GM19452 (cell line): Measurements from ENCODE around the gene XRN2.
"Not testable (repeated sequence)": the region's sequence is repeated elsewhere in the genome, so short reads cannot be mapped to it uniquely, and the experiment has no call there.

Source experiments
- ATAC-seq: cut with Tn5 transposase; IDR thresholded peaks from one replicate; pipeline ENCODE4 v1.9.1; 2021; ENCODE audit not compliant: unreplicated experiment

The XRN2 gene

GRCh38 chr20:21342656-21343345, 39.7 kb downstream of the XRN2 start:
- ATAC-seq = no peak

DNA sequence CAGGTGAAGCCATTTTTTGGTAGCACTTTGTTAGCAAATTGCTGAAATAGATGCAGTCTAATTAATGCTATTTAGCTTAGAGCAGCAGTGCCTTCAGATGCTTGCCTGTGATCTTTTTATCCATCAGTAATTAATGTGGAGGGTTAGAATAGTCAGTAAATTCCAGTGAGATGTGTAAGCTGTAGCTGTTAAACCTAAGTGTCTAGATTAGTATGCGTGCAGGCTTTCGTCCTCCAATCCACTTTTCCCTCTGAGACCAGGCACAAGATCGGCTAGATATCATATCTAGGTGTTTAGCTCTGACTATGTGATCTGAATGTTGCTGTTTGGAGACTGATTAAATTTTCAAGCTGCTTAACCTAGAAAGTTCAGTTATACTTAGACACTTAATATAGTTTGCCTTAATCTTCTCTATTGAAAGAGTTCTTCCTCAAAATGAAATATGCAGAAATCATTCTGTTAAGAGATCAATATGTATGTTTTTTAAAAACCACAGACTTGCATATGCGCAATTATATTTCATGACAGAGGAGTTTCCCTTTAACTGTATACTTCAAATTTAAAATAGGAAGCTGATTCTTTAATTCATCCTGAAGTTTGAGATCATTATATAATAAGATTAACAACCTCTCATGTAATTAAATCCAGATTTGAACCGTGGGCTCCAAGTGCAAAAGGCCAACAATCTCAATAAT, 41.2 kb downstream of the XRN2 start:
- no peak for ATAC-seq

- no peak for ATAC-seq
Measured at GRCh38 chr20:21344961-21345360, 41.8 kb downstream of the XRN2 start.

DNA sequence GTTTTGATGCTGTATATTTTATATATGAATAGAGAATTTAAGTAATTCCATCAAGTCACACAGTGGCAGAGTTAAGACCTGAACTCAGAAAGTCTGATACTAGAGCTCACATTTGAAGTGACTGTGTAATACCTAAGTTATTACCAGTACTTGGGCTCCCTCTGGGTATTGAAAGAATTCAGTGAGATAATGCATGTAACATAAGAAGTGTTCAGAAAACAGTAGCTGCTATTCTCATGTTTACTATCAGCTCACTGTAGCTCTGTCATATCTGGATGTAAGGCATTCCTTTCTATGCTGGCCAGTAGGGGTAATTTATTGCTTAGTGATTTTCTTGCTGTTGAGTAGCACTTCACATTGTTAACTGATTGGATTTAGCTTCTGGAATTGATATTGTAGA, 49.6 kb downstream of the XRN2 start:
- no peak for ATAC-seq

DNA sequence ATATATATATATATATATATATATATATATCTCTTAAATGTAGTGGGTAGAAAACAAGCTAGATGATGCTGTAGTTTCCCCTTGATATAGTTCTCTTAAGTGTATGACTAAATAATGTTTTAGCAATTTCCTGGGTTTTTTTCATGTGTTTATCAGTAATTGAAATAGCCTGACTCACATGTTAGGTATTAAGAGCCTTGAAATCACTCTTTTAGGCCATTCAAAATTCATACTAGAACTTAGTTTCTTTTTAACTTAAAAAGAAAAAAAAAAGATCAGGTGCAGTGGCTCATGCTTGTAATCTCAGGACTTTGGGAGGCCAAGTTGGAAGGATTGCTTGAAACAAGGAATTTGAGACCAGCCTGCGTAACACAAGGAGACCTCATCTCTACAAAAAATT, 50.1 kb downstream of the XRN2 start:
- ATAC-seq = no peak

DNA sequence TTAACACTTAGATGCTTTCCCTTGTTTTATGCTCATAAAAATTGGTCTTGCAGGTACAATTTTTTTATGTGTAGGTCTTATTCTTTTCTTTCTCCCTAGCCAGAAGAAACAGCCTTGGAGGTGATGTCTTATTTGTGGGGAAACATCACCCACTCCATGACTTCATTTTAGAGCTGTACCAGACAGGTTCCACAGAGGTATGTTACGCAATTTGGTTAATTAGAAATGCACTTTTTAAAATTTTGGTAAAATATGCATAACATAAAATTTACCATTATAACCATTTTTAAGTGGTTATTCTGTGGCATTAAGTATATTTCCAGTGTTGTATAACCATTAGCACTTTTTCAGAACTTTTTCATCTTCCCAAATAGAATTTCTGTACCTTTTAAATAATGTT, 52.9 kb downstream of the XRN2 start:
- ATAC-seq = no peak

DNA sequence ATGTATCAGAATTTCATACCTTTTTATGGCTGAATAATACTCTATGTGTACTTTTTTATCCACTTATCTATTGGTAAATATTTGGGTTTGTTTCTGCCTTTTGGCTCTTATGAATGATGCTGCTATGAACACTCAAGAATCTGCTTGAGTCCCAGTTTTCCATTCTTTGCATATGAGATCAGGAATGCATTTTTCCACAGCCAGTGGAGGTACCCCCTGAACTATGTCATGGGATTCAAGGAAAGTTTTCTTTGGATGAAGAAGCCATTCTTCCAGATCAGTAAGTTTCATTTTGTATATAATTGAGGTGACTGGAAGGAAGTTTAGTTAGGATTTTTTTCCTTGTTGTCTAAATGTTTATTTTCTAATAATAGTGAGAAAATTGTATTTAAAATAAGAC, 53.3 kb downstream of the XRN2 start:
- ATAC-seq = no peak

GRCh38 chr20:21357844-21358243, 54.7 kb downstream of the XRN2 start:
- ATAC-seq = no peak

DNA sequence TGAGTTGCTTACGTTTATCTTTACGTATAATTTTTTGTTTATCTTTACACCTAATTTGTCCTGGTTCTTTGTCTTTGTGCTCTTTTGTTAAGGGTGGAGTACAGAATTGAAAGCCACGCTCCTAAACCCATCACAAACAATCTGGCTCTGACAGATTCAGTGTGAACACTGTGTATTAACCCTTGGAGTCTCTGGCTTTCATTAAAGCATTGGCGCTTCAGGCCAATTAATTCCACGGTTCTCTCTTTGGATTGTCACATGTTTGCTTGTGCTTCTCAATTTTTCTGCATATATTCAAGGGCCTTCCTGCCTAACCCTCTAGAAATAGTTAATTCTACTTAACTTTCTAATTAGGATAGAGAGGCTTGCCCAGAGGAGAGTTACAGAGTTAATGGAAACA, 55.6 kb downstream of the XRN2 start:
- no peak for ATAC-seq

DNA sequence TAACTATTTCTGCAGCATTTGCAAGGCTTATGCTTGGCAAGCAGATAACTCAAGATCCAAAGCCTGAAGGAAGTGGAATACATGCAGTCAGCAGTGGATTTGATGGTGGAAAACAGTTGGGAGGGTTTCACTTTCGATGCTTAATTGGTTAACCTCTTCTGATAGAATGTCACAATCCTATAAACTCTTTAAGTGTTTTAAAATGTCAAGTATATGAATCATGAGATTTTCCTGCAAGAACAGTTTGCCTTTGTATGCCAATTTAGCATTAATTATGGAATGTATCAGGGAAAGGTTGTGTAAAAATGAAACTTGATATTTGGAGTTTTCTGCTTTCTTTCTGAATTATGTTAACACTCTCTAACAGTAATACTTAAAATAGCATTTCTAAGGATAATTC, 57.6 kb downstream of the XRN2 start:
- ATAC-seq = no peak

DNA sequence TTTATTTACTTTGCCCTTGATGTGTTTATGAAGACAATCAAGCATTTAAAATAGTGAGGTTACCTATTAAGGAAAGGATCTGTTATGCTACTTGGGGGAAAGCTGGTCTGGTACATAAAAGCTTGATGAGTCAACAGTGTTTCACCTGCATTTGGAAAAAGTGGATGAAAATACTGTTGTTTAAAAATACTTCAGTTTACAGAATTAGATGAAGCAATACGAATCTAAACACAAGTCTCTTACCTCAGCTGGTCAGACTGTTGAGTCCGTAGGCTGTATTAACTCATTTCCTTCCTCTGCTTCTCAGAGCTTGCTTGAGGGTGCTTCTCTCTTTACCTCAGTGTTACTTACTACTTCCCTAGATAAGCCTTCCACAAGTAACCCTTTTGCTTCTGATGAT, 58.1 kb downstream of the XRN2 start:
- no peak for ATAC-seq

DNA sequence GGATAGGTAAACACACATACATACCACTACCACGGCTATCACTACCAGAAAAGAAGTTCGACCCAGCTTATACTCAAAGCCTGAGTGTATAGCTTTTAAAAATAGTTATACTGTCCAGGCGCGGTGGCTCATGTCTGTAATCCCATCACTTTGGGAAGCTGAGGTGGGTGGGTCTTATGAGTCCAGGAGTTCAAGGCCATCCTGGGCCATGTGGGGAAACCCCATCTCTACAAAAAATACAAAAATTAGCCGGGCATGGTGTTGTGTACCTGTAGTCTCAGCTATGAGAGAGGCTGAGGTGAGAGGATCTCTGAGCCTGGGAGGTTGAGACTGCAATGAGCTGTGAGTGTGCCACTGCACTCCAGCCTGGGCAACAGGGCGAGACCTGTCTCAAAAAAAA, 61.3 kb downstream of the XRN2 start:
- no peak for ATAC-seq

DNA sequence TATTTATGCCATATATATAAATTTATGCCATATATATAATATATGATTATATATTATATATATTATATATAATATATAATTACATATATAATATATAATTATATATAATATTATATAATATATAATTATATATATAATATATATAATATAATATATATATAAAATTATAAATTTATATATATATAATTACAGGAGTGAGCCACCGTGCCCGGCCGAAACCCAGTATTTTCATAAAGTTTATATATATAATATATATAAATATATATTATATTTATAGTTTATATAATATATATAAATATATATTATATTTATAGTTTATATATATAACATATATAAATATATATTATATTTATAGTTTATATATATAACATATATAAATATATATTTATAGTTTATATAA, 62.6 kb downstream of the XRN2 start:
- ATAC-seq = no peak

GRCh38 chr20:21366273-21366672, 63.1 kb downstream of the XRN2 start:
- not testable (repeated sequence) for ATAC-seq

- ATAC-seq = no peak
Measured at GRCh38 chr20:21368791-21369190, 65.7 kb downstream of the XRN2 start.

- ATAC-seq = no peak
Measured at GRCh38 chr20:21371193-21371592, 68.1 kb downstream of the XRN2 start.

DNA sequence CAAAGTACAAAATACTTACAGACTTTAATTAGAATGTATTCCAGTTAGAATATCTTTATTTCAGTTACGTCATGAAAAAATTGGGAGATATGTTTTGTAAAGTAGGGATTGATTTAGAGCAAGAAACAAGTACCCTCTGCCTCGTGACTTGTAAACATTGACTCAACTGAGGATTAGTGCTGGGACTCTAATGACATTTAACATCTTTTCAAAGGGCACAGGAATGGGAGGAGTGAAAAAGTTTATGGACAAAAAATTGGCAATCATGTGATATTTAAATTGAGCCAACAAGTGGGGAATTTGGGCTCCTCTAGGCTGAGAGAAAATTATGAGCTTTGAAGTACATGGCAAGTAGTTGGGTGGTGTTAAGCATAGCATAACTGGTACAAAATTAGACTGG, 68.9 kb downstream of the XRN2 start:
- ATAC-seq = no peak

- ATAC-seq = no peak
Measured at GRCh38 chr20:21373436-21373835, 70.3 kb downstream of the XRN2 start.

GRCh38 chr20:21376626-21377025, 73.5 kb downstream of the XRN2 start:
- no peak for ATAC-seq

- no peak for ATAC-seq
Measured at GRCh38 chr20:21377701-21378100, 74.6 kb downstream of the XRN2 start.

GRCh38 chr20:21378259-21378658, 75.1 kb downstream of the XRN2 start:
- no peak for ATAC-seq

DNA sequence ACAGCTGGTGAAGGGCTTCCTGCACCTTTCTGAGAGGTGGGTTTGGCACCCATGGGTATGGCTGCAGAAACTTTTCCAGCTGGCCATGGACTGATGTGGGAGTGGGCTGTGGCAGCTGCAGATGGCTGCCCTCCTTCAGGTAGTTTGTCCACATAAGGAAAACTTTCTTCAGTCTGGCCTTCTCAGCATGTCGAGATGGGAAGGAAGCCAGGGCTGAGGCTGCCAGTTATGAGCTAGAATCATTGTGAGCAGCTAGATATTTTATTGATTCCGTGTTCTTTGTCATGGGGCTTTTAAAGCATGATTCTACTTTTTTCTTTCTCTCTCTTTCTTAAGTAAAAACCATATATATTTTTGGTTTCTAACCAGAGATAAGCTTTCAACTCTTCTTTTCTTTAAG, 77.6 kb downstream of the XRN2 start:
- no peak for ATAC-seq

DNA sequence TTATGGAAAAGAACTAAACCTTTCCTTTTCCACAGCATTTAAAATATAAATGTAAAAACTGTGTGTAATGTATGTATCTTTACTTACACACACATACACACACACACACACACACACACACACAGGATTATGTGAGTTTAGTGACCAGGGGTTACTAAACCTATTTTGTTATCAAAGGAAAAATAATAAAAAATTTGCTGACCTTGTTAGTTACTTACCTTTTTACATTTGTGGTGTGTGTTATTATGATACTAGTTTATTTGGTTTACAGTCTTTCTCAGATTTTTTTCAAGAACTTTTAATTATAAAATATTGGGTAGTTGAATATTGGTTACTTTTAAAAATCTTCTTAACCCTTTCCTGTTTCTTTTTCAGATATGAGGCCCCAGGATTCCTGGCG, 78.5 kb downstream of the XRN2 start:
- ATAC-seq = no peak
